GM12878 (cell line): ENCODE measurements around the gene CNOT11.

Source experiments
- BCL11A ChIP-seq: IDR thresholded peaks from 2 replicates; pipeline ENCODE4 v1.6.1; 2011; ENCODE audit warnings: low read depth, low read length
- CTCF ChIP-seq, 3 experiments: IDR thresholded peaks in 2 of 3; conservative IDR thresholded peaks in 1 of 3; 2 replicates each; pipeline ENCODE4 v1.5.1; 2011; ENCODE audit warnings: low read depth in 3 of 3, low read length in 3 of 3, mild to moderate bottlenecking in 3 of 3, control low read depth in 2 of 3, moderate library complexity in 2 of 3, inconsistent platforms in 1 of 3, mixed read lengths in 1 of 3; ENCODE audit not compliant: control insufficient read depth in 2 of 3, insufficient read depth in 1 of 3; ENCODE audit errors: extremely low read depth in 1 of 3
- EZH2 ChIP-seq: IDR thresholded peaks from 2 replicates; pipeline ENCODE4 v1.6.1; 2012; ENCODE audit warnings: low read depth, mild to moderate bottlenecking, control low read depth, inconsistent platforms, low read length, borderline replicate concordance; ENCODE audit not compliant: control insufficient read depth
- NFYB ChIP-seq: IDR thresholded peaks from 2 replicates; pipeline ENCODE4 v1.6.1; 2011; ENCODE audit warnings: low read depth, mild to moderate bottlenecking, low read length, improper control_type of control experiment, moderate library complexity; ENCODE audit not compliant: insufficient read depth
- RAD21 ChIP-seq: IDR thresholded peaks from 2 replicates; pipeline ENCODE4 v1.6.1; 2011; ENCODE audit warnings: mild to moderate bottlenecking, low read depth, low read length, moderate library complexity; ENCODE audit not compliant: insufficient read depth
- RAD51 ChIP-seq: fragments of 450-650 bp; IDR thresholded peaks from 2 replicates; pipeline ENCODE4 v1.6.1; 2016; ENCODE audit warnings: moderate library complexity, mild to moderate bottlenecking, inconsistent platforms
- SIN3A ChIP-seq: IDR thresholded peaks from 2 replicates; pipeline ENCODE4 v1.6.1; 2012; ENCODE audit warnings: low read depth, low read length, improper control_type of control experiment
- SP1 ChIP-seq: IDR thresholded peaks from one replicate; pipeline ENCODE4 v1.6.1; 2011; ENCODE audit warnings: low read depth, low read length
- SREBF2 ChIP-seq: IDR thresholded peaks from 2 replicates; pipeline ENCODE4 v1.6.1; 2012; ENCODE audit warnings: mild to moderate bottlenecking, low read length
- STAT3 ChIP-seq: IDR thresholded peaks from 2 replicates; pipeline ENCODE4 v1.6.1; 2011; ENCODE audit warnings: low read depth, low read length, improper control_type of control experiment
- TF ChIP-seq, protein P1 (sequence below): IDR thresholded peaks from 2 replicates; pipeline ENCODE4 v1.6.1; 2012; ENCODE audit warnings: low read depth, low read length, improper control_type of control experiment

- TF ChIP-seq RAD51 (no peak), EZH2 (no peak), RAD21 (no peak), CTCF (IDR thresholded peaks at IDR 0.05 in 2 of 3, conservative IDR thresholded peaks at IDR 0.05 in 1 of 3; ENCODE audit: control insufficient read depth in 2 of 3, extremely low read depth in 1 of 3, insufficient read depth in 1 of 3, low read depth in 3 of 3, low read length in 3 of 3) (no peak), BCL11A (no peak), SREBF2 (no peak), STAT3 (no peak), NFYB (no peak), SP1 (no peak), SIN3A (no peak)
- TF ChIP-seq, protein P1, sequence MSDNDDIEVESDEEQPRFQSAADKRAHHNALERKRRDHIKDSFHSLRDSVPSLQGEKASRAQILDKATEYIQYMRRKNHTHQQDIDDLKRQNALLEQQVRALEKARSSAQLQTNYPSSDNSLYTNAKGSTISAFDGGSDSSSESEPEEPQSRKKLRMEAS: no peak
These were observed 26.2 kb downstream of the CNOT11 start for GRCh38 chr2:101278925-101279324.
